GM12801 (cell line): Measurements from ENCODE around the gene HAX1.

Experiments used
- TF ChIP-seq, protein P1 (sequence below): IDR thresholded peaks from one replicate; pipeline ENCODE4 v1.5.1; 2011; ENCODE audit warnings: control low read depth; ENCODE audit not compliant: insufficient read length; ENCODE audit errors: extremely low read depth

HAX1 gene

GRCh38 chr1:154318386-154318785 lies 46.0 kb downstream of the HAX1 start:
- TF ChIP-seq, protein P1, sequence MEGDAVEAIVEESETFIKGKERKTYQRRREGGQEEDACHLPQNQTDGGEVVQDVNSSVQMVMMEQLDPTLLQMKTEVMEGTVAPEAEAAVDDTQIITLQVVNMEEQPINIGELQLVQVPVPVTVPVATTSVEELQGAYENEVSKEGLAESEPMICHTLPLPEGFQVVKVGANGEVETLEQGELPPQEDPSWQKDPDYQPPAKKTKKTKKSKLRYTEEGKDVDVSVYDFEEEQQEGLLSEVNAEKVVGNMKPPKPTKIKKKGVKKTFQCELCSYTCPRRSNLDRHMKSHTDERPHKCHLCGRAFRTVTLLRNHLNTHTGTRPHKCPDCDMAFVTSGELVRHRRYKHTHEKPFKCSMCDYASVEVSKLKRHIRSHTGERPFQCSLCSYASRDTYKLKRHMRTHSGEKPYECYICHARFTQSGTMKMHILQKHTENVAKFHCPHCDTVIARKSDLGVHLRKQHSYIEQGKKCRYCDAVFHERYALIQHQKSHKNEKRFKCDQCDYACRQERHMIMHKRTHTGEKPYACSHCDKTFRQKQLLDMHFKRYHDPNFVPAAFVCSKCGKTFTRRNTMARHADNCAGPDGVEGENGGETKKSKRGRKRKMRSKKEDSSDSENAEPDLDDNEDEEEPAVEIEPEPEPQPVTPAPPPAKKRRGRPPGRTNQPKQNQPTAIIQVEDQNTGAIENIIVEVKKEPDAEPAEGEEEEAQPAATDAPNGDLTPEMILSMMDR = no peak

GRCh38 chr1:154320882-154321608 lies 48.6 kb downstream of the HAX1 start, which contains the start of gene AQP10:
Gene AQP10 (plus strand): TSS chr1:154321093. CDS start chr1:154321156, 63 bp downstream.
- TF ChIP-seq, protein P1 = no peak

DNA sequence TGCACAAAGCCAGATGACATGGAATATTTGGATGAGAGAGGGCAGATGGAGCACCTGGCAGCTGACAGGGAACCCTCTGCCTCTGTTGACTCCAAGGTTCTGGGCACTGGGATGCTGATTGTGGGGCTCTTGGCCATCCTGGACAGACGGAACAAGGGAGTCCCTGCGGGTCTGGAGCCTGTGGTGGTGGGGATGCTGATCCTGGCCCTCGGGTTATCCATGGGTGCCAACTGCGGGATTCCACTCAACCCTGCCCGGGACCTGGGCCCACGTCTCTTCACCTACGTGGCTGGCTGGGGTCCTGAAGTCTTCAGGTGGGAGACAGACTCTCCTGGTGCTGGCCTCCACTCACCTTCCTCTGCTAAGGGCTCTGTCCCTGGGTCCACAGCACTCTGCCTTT lies 51.1 kb downstream of the HAX1 start:
- TF ChIP-seq, protein P1 = no peak

- TF ChIP-seq, protein P1 = no peak
These were observed 51.8 kb downstream of the HAX1 start for GRCh38 chr1:154324241-154324640.

DNA sequence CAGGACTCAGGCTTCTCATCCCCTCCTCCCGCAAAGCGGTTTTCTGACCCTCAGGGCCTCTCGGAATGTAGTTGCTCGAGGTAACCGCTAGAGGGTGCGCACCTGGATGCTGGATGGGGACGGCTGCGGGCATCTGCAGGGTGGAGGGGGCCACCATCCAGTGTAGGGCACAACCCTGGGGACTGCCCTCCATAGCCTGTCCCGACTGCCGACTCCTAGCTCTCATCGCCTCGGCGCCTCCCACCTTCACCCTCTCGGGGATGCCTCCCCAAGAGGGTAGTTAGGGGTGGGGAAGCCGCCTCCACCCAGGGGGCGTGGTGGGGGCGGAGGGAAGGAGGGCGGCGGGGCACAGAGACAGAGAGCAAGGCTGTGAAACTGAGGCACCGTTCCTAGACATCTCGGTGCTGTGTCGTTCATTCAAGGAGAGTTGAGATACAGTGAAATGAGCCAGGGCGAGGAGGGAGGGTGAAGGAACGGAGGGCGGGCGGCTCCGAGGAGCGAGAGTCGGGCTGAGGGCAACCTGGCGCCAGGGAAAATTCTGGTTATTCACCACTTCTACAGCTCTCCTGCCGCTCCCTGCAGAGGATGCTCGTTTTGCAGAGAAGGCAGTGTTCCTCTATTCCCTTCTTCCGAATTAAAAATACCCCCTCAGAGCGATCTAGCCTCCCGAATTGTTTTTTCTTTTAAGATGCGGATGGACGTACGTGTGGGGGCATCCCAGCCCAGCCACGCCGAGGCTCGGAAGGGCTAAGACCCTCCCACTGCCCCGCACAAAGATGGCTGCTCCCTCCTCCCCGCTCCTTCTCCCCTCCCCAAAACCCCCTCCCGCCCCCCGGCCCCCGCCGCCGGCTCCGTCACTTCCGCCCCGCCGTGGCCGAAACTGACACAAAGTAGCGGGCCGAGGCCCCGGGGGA lies 52.5 kb downstream of the HAX1 start, which contains the start of gene ATP8B2:
TSS of gene ATP8B2 (plus strand) at position 857 of the 914 bp plus-strand sequence. CDS start 2,617 bp downstream, outside the sequence.
- TF ChIP-seq, protein P1 = peak; percentile 36
